ENCODE measurements around the gene TMIE.

DNA sequence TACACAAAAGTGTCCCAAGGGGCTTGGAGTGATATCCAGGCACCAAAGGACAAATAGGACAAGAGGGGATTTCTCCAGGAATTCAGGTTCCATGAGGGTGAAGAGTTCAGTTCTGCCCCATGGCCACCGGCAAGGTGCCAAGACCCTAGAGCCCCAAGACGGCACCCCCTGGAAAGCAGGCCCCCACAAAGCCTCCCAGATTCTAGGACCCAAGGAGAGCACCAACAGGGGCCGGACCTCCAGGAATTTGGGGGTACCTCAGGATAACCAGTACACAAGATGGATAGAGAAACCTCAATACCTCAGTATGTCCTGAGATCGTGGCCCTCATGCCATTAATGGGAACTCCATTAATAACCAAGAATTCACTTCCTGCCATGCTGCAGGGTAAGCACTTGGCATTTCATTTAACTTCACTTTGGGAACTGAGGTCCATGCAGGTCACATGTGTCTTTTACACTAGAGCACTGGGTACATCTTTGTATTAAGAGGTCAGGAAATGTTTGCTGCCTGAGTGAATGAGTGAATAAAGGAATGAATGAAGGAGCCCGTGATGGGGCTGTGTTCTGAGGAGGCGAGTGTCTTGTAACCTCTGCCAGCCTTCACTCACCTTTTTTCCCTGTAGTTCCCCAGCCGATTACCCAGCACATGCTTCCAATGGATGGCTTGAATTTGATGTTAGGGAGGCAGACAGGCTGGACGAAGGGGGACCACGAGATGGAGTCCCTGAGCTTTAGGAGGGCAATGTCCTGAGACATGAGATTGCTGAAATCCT lies 32.0 kb downstream of the TMIE start:
- TF ChIP-seq EZH2 (IDR thresholded peaks at IDR 0.05; ENCODE audit: low read depth): no peak
- TF ChIP-seq, protein P1, sequence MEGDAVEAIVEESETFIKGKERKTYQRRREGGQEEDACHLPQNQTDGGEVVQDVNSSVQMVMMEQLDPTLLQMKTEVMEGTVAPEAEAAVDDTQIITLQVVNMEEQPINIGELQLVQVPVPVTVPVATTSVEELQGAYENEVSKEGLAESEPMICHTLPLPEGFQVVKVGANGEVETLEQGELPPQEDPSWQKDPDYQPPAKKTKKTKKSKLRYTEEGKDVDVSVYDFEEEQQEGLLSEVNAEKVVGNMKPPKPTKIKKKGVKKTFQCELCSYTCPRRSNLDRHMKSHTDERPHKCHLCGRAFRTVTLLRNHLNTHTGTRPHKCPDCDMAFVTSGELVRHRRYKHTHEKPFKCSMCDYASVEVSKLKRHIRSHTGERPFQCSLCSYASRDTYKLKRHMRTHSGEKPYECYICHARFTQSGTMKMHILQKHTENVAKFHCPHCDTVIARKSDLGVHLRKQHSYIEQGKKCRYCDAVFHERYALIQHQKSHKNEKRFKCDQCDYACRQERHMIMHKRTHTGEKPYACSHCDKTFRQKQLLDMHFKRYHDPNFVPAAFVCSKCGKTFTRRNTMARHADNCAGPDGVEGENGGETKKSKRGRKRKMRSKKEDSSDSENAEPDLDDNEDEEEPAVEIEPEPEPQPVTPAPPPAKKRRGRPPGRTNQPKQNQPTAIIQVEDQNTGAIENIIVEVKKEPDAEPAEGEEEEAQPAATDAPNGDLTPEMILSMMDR (conservative IDR thresholded peaks at IDR 0.05): no peak

Data from PC-9 (cell line).